Central memory CD8-positive, alpha-beta T cell (primary cell): ENCODE data around the gene DET1.
A peak's percentile ranks its signal among the peaks of the same experiment; 100 is the strongest.
"Not testable (repeated sequence)": the region's sequence is repeated elsewhere in the genome, so short reads cannot be mapped to it uniquely, and the experiment has no call there.

Experiments used
- ATAC-seq: fragments of 150-1000 bp; cut with Tn5 transposase; replicated peaks from 2 replicates; pipeline ENCODE4 v1.10.0; 2022; ENCODE audit warnings: mild to moderate bottlenecking, moderate FRiP score, moderate number of reproducible peaks; ENCODE audit not compliant: poor library complexity, severe bottlenecking; ENCODE audit errors: extremely low read depth
- DNase-seq, 2 donors: peaks; one replicate each; pipeline ENCODE4 v3.0.0; 2021; ENCODE audit warnings: low spot score in 2 of 2
- H3K27ac Mint-ChIP-seq: one replicate; pipeline ENCODE4 v1.8.0; 2022; ENCODE audit warnings: low read depth, mild to moderate bottlenecking, moderate library complexity, mixed read lengths
- H3K27me3 Mint-ChIP-seq: one replicate; pipeline ENCODE4 v1.8.0; 2022; ENCODE audit warnings: mixed read lengths
- H3K36me3 Mint-ChIP-seq: one replicate; pipeline ENCODE4 v1.8.0; 2022; ENCODE audit warnings: mild to moderate bottlenecking, moderate library complexity, mixed read lengths; ENCODE audit not compliant: insufficient read depth
- H3K4me1 Mint-ChIP-seq: one replicate; pipeline ENCODE4 v1.8.0; 2022; ENCODE audit warnings: mixed read lengths
- H3K4me3 Mint-ChIP-seq: one replicate; pipeline ENCODE4 v1.8.0; 2022; ENCODE audit warnings: mild to moderate bottlenecking, moderate library complexity, mixed read lengths
- H3K9me3 Mint-ChIP-seq: one replicate; pipeline ENCODE4 v1.8.0; 2022; ENCODE audit warnings: mixed read lengths

The DET1 gene

DNA sequence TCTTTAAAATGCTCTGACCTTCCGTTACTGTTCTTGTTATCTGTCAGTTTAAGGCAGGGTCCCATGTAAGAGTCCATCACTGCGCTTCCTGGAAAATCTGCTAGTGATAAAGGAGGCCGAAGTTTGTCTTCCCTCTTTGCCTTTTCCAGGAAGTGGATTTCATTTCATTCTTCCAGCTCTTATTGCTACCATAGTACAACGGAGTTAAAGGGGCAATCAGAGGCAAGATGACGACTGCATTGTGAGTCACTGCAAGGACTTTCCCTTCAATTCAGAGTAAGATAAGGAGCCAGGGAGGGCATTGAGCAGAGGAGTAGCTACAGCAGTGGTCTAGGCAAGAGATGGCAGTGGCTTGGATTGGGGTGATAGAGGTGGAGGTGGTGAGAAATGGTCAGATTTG lies 17.2 kb upstream of the DET1 start:
- DNase-seq (no peak), ATAC-seq (no peak)
- Mint-ChIP-seq H3K4me3 (no peak overlapping the region), H3K4me1 (no peaks in the 10 kb centered on the region), H3K36me3 (peaks cover 3% of the 10 kb centered on the region), H3K27me3 (peaks cover 41% of the 10 kb centered on the region), H3K27ac (no peak overlapping the region), H3K9me3 (no peaks in the 10 kb centered on the region)

DNA sequence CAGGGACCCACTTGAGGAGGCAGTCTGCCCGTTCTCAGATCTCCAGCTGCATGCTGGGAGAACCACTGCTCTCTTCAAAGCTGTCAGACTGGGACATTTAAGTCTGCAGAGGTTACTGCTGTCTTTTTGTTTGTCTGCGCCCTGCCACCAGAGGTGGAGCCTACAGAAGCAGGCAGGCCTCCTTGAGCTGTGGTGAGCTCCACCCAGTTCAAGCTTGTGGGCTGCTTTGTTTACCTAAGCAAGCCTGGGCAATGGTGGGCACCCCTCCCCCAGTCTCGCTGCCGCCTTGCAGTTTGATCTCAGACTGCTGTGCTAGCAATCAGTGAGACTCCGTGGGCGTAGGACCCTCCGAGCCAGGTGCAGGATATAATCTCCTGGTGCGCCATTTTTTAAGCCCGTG lies 13.1 kb upstream of the DET1 start:
- H3K9me3 Mint-ChIP-seq, H3K36me3 Mint-ChIP-seq, ATAC-seq, DNase-seq, H3K4me3 Mint-ChIP-seq, H3K4me1 Mint-ChIP-seq, H3K27ac Mint-ChIP-seq: not testable (repeated sequence)
- peaks cover 54% of the 10 kb centered on the region for H3K27me3 Mint-ChIP-seq

DNA sequence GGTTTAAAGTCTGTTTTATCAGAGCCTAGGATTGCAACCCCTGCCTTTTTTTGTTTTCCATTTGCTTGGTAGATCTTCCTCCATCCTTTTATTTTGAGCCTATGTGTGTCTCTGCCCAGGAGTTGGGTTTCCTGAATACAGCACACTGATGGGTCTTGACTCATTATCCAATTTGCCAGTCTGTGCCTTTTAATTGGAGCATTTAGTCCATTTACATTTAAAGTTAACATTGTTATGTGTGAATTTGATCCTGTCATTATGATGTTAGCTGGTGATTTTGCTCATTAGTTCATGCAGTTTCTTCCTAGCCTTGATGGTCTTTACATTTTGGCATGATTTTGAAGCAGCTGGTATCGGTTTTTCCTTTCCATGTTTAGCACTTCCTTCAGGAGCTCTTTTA lies 11.5 kb upstream of the DET1 start:
- H3K9me3 Mint-ChIP-seq, H3K36me3 Mint-ChIP-seq, H3K27ac Mint-ChIP-seq, H3K4me1 Mint-ChIP-seq, DNase-seq, ATAC-seq, H3K4me3 Mint-ChIP-seq: not testable (repeated sequence)
- H3K27me3 Mint-ChIP-seq = peaks cover 54% of the 10 kb centered on the region

DNA sequence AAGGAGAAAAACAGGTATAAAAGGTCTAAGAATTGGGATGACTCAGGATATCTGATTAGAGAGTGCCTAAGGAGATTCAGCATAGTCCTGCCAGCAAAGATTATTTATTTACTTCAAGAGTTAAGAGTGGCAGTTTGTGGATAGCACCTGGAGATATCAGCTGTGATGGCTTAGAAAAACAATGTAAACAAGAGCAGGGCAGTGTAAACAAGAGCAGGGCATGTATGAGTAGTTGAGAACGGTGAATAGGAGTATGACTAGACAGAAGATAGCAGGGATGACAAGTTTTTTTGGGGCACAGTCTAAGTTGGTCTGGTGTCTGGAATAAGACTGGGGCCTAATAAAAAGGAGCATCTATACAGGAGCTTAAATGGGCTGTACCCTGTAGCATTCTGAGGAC lies 1.5 kb upstream of the DET1 start:
- not testable (repeated sequence) for H3K27me3 Mint-ChIP-seq, H3K27ac Mint-ChIP-seq, ATAC-seq, H3K36me3 Mint-ChIP-seq, DNase-seq, H3K9me3 Mint-ChIP-seq, H3K4me1 Mint-ChIP-seq, H3K4me3 Mint-ChIP-seq

DNA sequence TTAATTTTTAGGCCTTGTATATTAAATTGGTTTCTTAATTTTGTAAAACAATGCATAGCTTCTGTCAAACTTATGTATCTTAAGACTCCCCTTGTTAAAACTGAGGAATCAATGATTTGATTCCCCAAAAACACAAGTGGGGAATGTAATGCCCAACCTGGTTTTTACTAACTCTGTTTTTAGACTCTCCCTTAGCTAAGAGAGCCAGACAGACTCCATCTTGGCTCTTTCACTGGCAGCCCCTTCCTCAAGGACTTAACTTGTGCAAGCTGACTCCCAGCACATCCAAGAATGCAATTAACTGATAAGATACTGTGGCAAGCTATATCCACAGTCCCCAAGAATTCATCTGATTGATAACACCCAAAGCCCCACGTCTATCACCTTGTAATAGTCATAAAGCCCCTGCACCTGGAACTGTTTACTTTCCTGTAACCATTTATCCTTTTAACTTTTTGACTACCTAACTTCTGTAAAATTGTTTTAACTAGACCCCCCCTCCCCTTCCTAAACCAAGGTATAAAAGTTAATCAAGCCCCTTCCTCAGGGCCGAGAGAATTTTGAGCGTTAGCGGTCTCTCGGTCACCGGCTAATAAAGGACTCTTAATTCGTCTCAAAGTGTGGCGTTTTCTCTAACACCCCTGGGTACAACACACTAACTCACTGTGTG lies 768 bp downstream of the DET1 start:
- not testable (repeated sequence) for H3K9me3 Mint-ChIP-seq, ATAC-seq, H3K36me3 Mint-ChIP-seq, H3K4me1 Mint-ChIP-seq, H3K27me3 Mint-ChIP-seq, DNase-seq
- H3K27ac Mint-ChIP-seq = peak overlapping the region; percentile 76
- peak overlapping the region; percentile 80 for H3K4me3 Mint-ChIP-seq

DNA sequence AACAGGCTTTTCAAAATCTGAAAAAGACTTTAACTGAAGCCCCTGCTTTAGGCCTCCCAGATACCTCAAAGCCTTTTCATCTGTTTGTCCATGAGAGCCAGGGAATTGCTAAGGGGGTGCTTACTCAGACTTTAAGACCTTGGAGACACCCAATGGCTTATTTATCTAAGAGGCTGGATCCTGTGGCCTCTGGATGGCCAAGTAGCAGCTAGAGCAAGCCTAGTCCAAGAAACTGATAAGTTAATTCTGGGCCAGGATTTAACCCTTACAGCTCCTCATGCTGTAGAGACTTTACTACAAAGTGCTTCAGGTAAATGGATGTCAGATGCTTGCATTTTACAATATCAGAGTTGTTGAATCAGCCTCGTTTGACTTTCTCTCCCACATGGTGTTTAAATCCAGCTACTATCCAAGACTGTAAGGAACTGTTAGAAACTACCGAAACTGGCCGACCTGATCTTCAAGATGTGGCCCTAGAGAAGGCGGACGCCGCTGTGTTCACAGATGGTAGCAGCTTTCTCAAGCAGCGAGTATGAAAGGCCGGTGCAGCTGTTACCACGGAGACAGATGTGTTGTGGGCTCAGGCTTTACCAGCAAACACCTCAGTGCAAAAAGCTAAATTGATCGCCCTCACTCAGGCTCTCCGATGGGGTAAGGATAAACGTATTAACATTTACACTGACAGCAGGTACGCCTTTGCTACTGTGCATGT lies 3.3 kb downstream of the DET1 start:
- H3K4me1 Mint-ChIP-seq = peaks cover 6% of the 10 kb centered on the region
- H3K9me3 Mint-ChIP-seq = no peaks in the 10 kb centered on the region
- no peaks in the 10 kb centered on the region for H3K27me3 Mint-ChIP-seq
- DNase-seq = no peak
- no peaks in the 10 kb centered on the region for H3K36me3 Mint-ChIP-seq
- H3K27ac Mint-ChIP-seq = no peak overlapping the region
- H3K4me3 Mint-ChIP-seq = no peak overlapping the region
- ATAC-seq = no peak

DNA sequence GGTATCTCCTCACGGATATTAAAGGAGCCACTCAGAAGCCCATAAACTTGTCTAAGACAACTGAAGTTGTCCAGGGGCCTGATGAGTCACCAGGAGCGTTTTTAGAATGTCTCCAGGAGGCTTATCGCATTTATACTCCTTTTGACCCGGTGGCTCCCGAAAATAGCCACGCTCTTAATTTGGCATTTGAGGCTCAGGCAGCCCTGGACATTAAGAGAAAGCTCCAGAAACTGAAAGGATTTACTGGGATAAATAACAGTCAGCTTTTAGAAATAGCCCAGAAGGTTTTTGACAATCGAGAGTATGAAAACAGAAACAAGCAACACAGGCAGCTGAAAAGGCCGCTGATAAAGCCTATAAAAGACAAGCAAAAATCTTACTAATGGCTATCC lies 4.1 kb downstream of the DET1 start:
- no peak for DNase-seq
- Mint-ChIP-seq H3K36me3 (no peaks in the 10 kb centered on the region), H3K4me3 (no peak overlapping the region), H3K4me1 (peaks cover 6% of the 10 kb centered on the region), H3K27me3 (no peaks in the 10 kb centered on the region), H3K9me3 (no peaks in the 10 kb centered on the region), H3K27ac (no peak overlapping the region)
- no peak for ATAC-seq

GRCh38 chr15:88541709-88542341 lies 4.7 kb downstream of the DET1 start:
- H3K27me3 Mint-ChIP-seq = no peaks in the 10 kb centered on the region
- DNase-seq (no peak), ATAC-seq (no peak)
- H3K36me3 Mint-ChIP-seq = no peaks in the 10 kb centered on the region
- no peaks in the 10 kb centered on the region for H3K9me3 Mint-ChIP-seq
- H3K4me3 Mint-ChIP-seq = no peak overlapping the region
- peaks cover 1% of the 10 kb centered on the region for H3K4me1 Mint-ChIP-seq
- H3K27ac Mint-ChIP-seq = no peak overlapping the region

- DNase-seq, ATAC-seq, H3K4me1 Mint-ChIP-seq, H3K4me3 Mint-ChIP-seq, H3K27ac Mint-ChIP-seq, H3K27me3 Mint-ChIP-seq, H3K9me3 Mint-ChIP-seq, H3K36me3 Mint-ChIP-seq: not testable (repeated sequence)
Observed at GRCh38 chr15:88541111-88541510, 5.4 kb downstream of the DET1 start.

DNA sequence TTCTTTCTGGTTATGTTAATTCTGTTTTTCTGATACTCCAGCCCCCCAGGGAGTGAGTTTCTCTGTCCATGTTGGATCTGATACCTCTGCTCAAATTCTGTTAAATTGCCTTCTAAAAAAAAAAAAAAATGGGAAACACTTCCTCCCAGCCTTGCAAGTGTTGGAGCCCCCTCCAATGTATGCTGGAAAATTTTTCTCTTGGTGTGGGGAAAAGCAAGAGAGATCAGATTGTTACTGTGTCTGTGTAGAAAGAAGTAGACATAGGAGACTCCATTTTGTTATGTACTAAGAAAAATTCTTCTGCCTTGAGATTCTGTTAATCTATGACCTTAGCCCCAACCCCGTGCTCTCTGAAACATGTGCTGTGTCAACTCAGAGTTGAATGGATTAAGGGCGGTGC lies 6.1 kb downstream of the DET1 start:
- H3K27ac Mint-ChIP-seq = peak overlapping the region; percentile 2
- H3K4me3 Mint-ChIP-seq, DNase-seq, ATAC-seq, H3K4me1 Mint-ChIP-seq, H3K27me3 Mint-ChIP-seq, H3K9me3 Mint-ChIP-seq, H3K36me3 Mint-ChIP-seq: not testable (repeated sequence)

DNA sequence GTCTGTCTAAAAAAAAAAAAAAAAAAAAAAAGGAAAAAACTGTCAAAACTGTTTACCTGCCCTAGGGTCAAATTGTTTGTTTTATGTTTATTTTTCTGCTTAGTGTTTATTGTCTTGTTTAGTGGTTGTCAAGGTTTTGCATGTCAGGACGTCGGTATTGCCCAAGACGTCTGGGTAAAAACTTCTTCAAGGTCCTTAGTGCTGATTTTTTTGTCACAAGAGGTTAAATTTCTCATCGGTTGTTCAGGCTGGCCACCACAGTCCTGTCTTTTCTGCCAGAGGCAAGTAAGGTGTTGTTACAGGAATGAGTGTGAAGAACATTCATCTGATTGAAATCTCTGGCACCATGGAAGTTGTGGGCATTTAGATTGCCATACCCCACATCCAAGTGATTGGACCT lies 7.0 kb downstream of the DET1 start:
- Mint-ChIP-seq H3K4me3 (no peak overlapping the region), H3K9me3 (peaks cover 5% of the 10 kb centered on the region), H3K27ac (no peak overlapping the region), H3K27me3 (no peaks in the 10 kb centered on the region), H3K4me1 (peaks cover 4% of the 10 kb centered on the region), H3K36me3 (no peaks in the 10 kb centered on the region)
- DNase-seq (no peak), ATAC-seq (no peak)

- no peaks in the 10 kb centered on the region for H3K27me3 Mint-ChIP-seq
- DNase-seq = no peak
- H3K36me3 Mint-ChIP-seq = no peaks in the 10 kb centered on the region
- peaks cover 5% of the 10 kb centered on the region for H3K9me3 Mint-ChIP-seq
- no peak overlapping the region for H3K4me3 Mint-ChIP-seq
- H3K27ac Mint-ChIP-seq = no peak overlapping the region
- no peak for ATAC-seq
- H3K4me1 Mint-ChIP-seq = peaks cover 4% of the 10 kb centered on the region
Observed at GRCh38 chr15:88538972-88539371, 7.5 kb downstream of the DET1 start.
